Mesothelial cell of epicardium (in vitro differentiated cells): ENCODE results near the gene ATP2A3. TPM values are rescaled to one million over a fixed set of nuclear protein-coding genes. Genes with fewer than 3 reads are reported as not detected.

Experiments used
- DNase-seq, 2 experiments: peaks; one replicate each; pipeline ENCODE4 v3.0.0; 2021; ENCODE audit warnings: low spot score in 2 of 2; ENCODE audit not compliant: unreplicated experiment in 2 of 2
- H3K27ac Mint-ChIP-seq: 2 replicates; pipeline ENCODE4 v1.8.0; 2021; ENCODE audit warnings: mixed read lengths
- H3K27me3 Mint-ChIP-seq: 2 replicates; pipeline ENCODE4 v1.8.0; 2021; ENCODE audit warnings: low read depth, mixed read lengths
- H3K36me3 Mint-ChIP-seq: 2 replicates; pipeline ENCODE4 v1.8.0; 2021; ENCODE audit warnings: mixed read lengths
- H3K4me1 Mint-ChIP-seq: 2 replicates; pipeline ENCODE4 v1.8.0; 2021; ENCODE audit warnings: mixed read lengths
- H3K4me3 Mint-ChIP-seq: 2 replicates; pipeline ENCODE4 v1.8.0; 2021; ENCODE audit warnings: mild to moderate bottlenecking, moderate library complexity, mixed read lengths
- H3K9me3 Mint-ChIP-seq: 2 replicates; pipeline ENCODE4 v1.8.0; 2021; ENCODE audit warnings: mixed read lengths
- CTCF ChIP-seq: fragments of 200-600 bp; sonication (generic); IDR thresholded peaks from one replicate; pipeline ENCODE4 v1.5.0; 2021; ENCODE audit warnings: antibody characterized with exemption; ENCODE audit not compliant: unreplicated experiment
- total RNA-seq: library from RNA; stranded (reverse); gene quantifications from 3 replicates; pipeline ENCODE4 v1.2.1, GENCODE V29; 2021

Gene ATP2A3
- total RNA-seq, 1 donor from 2014 or later, result 4.1 TPM

DNA sequence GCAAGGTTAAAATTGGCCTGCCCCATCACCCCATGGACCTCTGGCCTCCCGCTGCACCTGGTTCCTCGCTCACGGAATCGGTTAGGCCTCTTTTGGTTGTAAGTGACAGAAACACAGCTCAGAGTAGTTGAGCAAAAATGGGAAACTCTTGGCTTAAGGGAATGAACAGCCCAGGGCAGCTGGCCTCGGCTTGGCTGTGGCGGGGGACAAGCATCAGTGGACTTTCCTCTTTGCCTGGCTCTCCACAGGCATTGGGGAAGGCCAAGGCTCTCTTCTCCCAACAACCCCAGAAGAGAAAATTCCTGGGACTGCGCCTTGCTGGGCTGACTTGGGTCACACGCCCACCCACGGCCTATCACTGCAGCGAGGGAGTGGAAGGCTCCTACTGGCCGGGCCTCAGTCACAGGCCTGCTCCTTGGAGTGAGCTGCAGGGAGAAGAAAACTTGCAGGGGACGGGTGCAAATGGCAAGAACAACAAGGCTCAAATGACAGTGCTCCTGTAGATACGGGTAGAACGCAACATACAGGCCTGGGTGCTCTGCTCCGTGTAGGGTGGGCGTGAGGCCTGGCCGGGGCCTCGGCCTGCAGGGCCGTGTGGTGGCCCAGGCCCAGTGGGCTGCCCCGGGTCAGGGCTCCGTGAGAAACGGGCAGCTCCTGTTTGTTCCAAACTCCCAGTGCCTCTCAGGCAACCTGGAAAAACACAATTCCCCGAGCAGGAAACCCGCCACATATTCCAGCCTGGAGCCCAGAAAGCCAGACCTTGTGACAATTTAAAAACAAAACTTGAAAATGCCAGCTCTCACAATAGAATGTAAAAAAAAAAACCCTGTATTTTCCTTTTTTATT is 25.0 kb upstream of the ATP2A3 start:
- TF ChIP-seq CTCF, result no peak
- Mint-ChIP-seq H3K36me3 (no peaks in the 10 kb centered on the region), H3K4me1 (no peaks in the 10 kb centered on the region), H3K4me3 (no peak overlapping the region), H3K27ac (no peak overlapping the region), H3K9me3 (peaks cover 2% of the 10 kb centered on the region), H3K27me3 (peaks cover 9% of the 10 kb centered on the region)
- DNase-seq, result no peak

DNA sequence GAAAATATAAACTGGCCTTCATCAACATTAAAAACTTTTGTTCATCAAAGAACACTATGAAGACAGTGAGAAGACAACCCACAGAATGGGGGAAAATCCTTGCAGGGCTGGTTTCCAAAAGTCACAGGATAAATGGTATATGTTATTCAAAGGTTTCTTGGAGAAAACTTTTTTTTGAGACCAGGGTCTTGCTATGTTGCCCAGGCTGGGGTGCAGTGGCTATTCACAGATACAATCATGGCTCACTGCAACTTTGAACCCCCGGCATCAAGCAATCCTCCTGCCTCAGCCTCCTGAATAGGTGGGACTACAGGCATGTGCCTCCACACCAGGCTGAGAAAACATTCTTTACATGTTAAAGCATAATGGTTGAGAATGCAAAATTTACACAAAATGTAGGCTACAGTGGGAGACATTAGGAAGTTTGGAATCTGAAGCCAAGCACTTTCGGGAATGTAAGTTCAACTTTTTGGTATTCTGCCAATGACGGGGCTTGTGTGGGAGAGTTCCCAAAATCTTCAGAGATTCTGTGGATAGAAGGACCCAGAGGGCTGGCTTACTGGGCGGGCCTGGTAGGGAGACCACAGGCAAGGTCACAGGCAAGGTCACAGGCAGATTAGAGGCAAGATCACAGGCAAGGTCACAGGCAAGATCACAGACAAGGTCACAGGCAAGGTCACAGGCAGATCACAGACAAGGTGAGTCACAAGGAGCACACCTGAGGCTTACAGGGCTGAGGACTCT is 24.2 kb upstream of the ATP2A3 start:
- Mint-ChIP-seq H3K36me3 (no peaks in the 10 kb centered on the region), H3K9me3 (no peaks in the 10 kb centered on the region), H3K4me1 (no peaks in the 10 kb centered on the region), H3K4me3 (no peak overlapping the region), H3K27ac (no peak overlapping the region), H3K27me3 (peaks cover 8% of the 10 kb centered on the region)
- peak in 1 of 2 experiments; percentile 5 for DNase-seq
- no peak for TF ChIP-seq CTCF

GRCh38 chr17:3986939-3987335 is 22.7 kb upstream of the ATP2A3 start:
- no peak overlapping the region for H3K4me3 Mint-ChIP-seq
- no peaks in the 10 kb centered on the region for H3K4me1 Mint-ChIP-seq
- no peak for TF ChIP-seq CTCF
- no peak overlapping the region for H3K27ac Mint-ChIP-seq
- no peak for DNase-seq
- H3K9me3 Mint-ChIP-seq, result no peaks in the 10 kb centered on the region
- peaks cover 4% of the 10 kb centered on the region for H3K27me3 Mint-ChIP-seq
- no peaks in the 10 kb centered on the region for H3K36me3 Mint-ChIP-seq

- DNase-seq, result no peak
- Mint-ChIP-seq H3K27me3 (peaks cover 4% of the 10 kb centered on the region), H3K9me3 (no peaks in the 10 kb centered on the region), H3K4me3 (no peak overlapping the region), H3K36me3 (no peaks in the 10 kb centered on the region), H3K27ac (no peak overlapping the region), H3K4me1 (no peaks in the 10 kb centered on the region)
- no peak for TF ChIP-seq CTCF
These were observed 22.2 kb upstream of the ATP2A3 start for GRCh38 chr17:3986270-3986938.

- no peaks in the 10 kb centered on the region for H3K36me3 Mint-ChIP-seq
- no peak overlapping the region for H3K4me3 Mint-ChIP-seq
- no peaks in the 10 kb centered on the region for H3K4me1 Mint-ChIP-seq
- no peaks in the 10 kb centered on the region for H3K9me3 Mint-ChIP-seq
- no peak for DNase-seq
- peaks cover 2% of the 10 kb centered on the region for H3K27me3 Mint-ChIP-seq
- no peak for TF ChIP-seq CTCF
- H3K27ac Mint-ChIP-seq, result no peak overlapping the region
These were observed 21.6 kb upstream of the ATP2A3 start for GRCh38 chr17:3985846-3986245.
